Pons (tissue), 1 donor: ENCODE data around the gene OSBPL2.

ENCODE experiments used
- DNase-seq: peaks from one replicate; pipeline ENCODE4 v3.0.0-alpha.2; 2016; ENCODE audit warnings: low spot score

OSBPL2 gene

GRCh38 chr20:62206388-62206775 is 31.9 kb upstream of the OSBPL2 start:
- no peak for DNase-seq

- DNase-seq, result no peak
These were observed 30.1 kb upstream of the OSBPL2 start for GRCh38 chr20:62208061-62208794.

GRCh38 chr20:62208795-62209755 is 29.2 kb upstream of the OSBPL2 start:
- DNase-seq, result no peak

GRCh38 chr20:62209850-62210495 is 28.3 kb upstream of the OSBPL2 start:
- DNase-seq, result no peak

GRCh38 chr20:62210496-62210855 is 27.8 kb upstream of the OSBPL2 start:
- DNase-seq, result no peak

- no peak for DNase-seq
These were observed 27.1 kb upstream of the OSBPL2 start for GRCh38 chr20:62211216-62211615.

GRCh38 chr20:62211769-62212288 is 26.5 kb upstream of the OSBPL2 start:
- DNase-seq, result no peak

GRCh38 chr20:62212299-62212698 is 26.0 kb upstream of the OSBPL2 start:
- no peak for DNase-seq

- DNase-seq, result no peak
These were observed 24.3 kb upstream of the OSBPL2 start for GRCh38 chr20:62214067-62214466.

- DNase-seq, result no peak
These were observed 23.0 kb upstream of the OSBPL2 start for GRCh38 chr20:62215020-62215990.

GRCh38 chr20:62215991-62216635 is 22.2 kb upstream of the OSBPL2 start:
- no peak for DNase-seq

GRCh38 chr20:62216636-62217566 is 21.4 kb upstream of the OSBPL2 start:
- DNase-seq, result no peak

- no peak for DNase-seq
These were observed 20.2 kb upstream of the OSBPL2 start for GRCh38 chr20:62217913-62218773.

GRCh38 chr20:62219101-62219991 is 19.0 kb upstream of the OSBPL2 start:
- DNase-seq, result no peak

GRCh38 chr20:62219992-62220665 is 18.2 kb upstream of the OSBPL2 start, which contains the start of gene HRH3:
HRH3 (minus strand) TSS chr20:62220278; CDS start chr20:62219970, 308 bp downstream.
- DNase-seq, result no peak

- no peak for DNase-seq
These were observed 17.4 kb upstream of the OSBPL2 start for GRCh38 chr20:62220666-62221568.
